GM21723 (cell line): ENCODE data around the gene ABCA9.

Experiments used
- ATAC-seq: cut with Tn5 transposase; IDR thresholded peaks from one replicate; pipeline ENCODE4 v1.9.1; 2021; ENCODE audit warnings: mild to moderate bottlenecking, moderate library complexity; ENCODE audit not compliant: unreplicated experiment

Gene ABCA9

DNA sequence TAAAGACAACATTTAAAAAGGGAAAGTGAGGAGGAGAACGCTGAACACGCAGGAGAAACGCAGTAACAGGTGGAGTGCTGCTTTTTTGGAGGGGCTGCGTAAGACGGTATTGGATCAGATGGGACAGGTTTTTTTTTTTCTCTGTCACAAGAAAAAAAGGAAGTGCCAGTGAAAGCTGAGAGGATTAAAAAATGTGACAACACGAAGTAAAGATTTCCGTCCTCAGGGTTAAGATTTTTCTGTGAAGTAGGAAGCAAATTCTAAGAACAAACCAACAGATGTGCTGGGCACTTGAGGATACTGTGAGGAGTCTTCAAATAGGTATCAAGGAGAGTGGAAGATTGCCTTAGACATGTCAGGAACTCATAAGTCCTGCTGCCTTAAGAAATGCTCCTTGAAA lies 5.8 kb upstream of the ABCA9 start:
- ATAC-seq = no peak

DNA sequence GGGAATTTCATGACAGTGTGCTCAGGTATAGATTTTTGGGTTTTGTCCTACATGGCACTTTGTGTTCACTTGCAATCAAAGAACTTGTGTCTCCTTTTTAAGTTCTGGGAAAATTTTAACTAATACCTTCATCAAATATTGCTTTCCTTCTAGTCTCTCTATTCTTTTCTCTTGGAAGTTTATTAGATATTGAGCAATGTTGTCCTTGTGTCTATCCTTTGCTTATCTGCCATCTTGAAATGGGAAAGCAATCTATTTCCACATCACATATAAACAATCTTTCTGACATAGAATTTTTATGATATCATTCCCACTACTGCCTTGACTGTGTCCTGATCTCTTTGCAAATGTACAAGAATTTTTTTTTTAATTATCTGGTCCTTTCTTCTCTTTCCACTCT lies 4.4 kb upstream of the ABCA9 start:
- ATAC-seq = no peak

DNA sequence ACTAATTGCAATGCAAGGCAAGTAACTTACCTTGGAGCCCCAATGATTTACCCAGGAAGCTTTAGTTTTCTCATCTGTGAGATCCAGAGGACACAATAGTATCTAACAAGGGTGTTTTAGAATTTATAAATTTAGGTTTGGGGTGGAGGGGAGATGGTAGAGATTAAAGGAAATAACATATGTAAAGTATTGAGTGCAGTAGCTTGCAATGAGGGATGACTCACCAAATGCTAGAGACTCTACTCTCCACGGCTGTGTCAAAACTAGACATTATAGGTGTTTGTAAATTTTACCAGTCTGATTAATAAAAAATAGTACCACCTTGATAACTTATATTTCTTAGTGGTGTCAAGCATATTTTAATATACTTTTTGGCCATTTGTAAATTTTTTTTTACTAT lies 3.7 kb upstream of the ABCA9 start:
- ATAC-seq = no peak

DNA sequence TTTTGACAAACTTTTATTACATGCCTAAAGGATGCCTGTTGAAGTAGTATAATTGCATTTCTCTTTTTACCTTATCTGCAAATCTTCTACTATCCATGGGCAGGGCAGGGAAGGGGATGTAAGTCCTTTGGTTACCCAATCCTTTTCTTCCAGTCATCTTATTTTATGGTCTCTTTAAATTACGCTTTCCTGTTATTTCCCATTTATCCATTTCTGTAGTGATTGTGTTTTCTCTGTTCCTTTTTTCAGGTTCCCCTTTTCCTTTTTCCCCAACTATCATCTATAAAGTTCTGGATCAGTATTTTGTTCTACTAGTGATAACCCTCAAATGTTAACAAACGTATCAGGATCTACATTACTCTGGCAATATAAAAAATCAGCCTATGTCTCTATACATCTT lies 3.3 kb upstream of the ABCA9 start:
- no peak for ATAC-seq

DNA sequence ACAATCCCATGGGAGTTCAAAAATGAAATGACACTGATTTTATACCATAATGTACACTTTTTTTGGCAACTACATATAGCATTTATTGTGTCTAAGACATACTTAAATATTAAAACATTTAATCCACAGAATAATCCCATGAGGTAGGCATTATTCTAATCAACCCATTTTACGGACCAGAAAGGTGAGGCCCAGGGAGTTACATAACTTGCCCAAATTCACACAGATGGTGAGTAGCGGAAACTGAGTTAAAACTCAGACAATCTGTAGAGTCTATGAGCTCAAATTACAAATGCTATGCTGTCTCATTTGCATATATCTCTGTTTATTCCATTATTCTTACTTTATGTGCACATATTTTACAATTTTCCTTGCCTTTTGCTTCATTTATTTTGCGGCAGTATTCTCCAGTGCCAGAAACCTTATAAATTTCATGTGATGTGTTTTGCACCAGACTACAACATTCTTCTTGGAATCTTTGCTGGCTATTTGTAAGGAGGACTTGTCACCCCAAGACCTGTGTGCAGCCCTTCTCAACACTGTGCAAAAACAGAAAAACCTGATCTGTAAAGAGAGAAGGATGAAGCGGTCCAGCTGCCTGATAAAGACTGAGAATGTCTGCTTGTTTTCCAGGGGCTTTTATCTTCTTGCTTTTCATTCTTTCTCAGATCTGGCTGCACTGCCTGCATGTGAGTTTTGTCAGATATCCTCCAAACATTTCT lies 2.3 kb upstream of the ABCA9 start:
- no peak for ATAC-seq

DNA sequence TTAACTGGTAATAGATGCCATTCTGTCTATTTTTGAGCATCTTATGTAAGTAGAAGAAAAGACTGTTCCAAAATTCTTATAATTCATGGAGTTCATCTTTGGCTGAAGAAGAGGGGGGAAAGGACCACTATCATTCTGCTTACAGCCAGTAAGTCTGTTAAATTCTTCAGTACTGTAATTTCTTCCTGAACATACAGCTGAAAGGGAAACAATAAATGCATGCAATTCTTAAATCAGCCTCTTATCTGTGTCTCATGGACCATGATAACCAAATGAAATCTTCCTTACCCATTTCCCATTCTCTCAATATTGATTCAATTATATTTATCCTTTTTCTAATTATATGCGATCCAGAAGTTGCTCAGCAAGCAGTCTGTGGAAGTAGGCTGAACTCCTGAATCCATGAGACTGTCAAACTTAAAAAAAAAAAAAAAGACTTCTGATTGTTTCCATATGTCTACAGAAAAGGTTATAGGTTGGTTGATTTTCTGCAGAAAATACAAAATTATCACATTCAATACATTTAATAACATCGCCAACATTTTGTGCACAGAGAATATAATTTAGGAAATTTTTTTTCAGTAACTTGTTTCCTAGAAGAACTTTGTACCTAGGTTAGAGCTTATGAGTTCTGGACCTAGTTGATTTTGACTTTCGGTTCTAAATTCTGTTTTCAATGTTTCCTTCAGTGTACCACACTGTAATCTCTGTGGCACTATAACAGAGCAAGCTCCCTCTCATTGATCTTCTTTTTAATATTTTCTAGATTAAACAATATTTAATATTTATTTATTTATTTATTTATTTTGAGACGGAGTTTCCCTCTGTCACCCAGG lies 1.2 kb upstream of the ABCA9 start:
- ATAC-seq = no peak

DNA sequence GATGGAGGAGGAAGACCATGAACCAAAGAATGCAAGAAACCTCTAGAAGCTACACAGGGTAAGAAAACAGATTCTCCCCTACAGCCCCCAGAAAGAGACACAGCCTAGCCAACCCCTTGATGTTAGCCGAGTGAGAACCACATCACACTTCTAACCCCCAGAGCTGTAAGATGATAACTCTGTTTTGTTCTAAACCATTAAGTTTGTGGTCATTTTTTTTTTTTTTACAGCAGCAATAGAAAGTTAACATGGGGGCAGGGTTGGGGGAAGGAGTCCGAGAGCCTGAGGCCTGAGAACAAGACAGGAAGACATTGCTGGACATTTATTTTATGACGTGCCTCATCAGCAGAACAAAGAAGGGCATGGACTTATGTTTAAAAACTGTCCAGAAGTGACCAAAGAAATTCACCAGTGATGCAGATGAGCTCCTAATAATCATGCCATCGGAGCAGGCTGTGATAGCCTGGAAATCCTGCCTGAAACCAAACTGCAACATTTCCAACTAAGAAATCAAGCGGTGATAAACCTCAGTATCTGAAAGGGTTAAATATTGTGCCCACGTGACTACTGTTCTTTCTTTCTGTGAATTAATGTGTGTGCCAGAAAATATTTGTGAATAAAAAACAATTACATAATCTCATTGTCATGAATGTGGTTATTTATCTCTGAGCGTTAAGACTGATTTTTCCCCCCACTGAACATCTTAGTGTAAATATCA lies 1.1 kb downstream of the ABCA9 start:
- ATAC-seq = no peak

DNA sequence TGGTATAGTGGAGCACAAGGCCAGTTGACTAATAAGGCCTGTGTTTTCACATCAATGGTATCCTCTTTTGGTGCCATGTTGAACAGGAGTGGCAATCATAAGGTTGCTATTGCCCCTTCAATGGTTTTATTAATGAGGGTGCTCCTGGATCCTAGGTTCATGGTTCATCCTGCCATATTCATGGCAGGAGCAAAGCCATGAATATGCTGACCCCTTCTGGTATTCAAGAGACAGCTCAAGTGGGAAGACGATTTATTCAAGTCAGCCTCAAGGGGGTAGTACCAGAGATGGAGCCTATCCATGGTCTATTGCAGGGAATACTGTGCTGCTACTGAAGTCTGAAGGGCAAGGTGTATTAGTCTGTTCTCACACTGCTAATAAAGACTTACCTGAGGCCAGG lies 2.6 kb downstream of the ABCA9 start:
- ATAC-seq = no peak

DNA sequence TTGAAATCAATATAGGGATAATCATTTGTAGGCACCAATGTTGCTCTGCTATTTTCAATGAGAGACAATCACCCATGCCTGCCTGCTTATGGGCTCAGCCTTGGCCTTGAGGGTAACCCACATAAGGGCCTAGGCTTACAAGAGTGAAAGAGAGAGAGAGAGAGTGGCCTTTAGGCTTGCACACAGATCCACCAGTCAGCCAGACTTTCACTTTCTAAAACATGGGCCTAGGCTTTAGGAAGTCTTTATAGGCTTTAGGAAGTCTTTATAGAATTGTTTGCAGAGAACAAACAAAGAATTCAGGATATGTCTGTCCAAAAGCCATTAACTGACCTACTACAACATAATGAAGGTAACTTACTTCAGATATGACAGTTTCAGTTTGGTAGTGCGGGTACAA lies 3.4 kb downstream of the ABCA9 start:
- no peak for ATAC-seq

DNA sequence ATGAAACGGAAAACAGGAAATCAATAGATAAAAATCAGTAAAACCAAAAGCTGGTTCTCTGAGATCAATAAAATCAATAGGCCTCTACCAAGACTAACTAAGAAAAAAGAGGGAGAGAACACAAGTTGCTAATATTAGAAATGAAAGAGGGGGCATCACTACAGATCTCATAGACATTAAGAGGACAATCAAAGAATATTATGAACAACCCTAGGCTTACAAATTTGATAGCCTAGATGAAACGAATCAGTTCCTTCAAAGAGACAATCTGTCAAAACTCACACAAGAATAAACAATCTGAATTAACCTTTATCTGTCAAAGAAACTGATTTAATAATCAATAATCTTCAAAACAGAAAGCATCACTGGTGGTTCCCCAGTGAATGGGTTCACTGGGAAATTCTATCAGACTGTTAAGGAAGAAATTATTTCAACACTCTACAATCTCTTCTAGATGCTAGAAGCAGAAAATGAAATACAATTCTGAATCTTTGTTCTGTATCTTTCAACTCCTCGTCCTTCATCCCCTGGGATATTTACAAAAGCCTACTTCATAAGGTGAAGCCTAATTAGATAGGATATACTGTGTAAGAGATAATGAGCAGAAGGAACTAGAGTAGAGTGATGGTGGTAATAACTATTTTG lies 4.4 kb downstream of the ABCA9 start:
- ATAC-seq = no peak

DNA sequence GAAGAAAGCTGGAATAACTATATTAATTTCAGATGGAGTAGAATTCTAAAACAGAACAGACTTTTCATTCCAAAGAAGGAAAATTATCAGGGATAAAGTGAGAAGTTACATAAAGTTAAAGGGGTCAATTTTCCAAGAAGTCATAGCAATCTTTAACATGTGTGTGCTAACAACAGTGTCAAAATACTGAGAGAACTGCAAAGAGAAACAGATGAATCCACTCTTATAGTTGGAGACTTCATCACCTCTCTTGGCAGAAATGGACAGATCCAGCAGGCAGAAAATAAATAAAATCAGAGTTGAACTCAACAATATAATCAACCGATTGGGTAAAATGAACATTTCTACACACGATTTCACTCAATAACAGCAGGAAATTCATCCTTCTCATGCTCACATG lies 5.4 kb downstream of the ABCA9 start:
- ATAC-seq = no peak

DNA sequence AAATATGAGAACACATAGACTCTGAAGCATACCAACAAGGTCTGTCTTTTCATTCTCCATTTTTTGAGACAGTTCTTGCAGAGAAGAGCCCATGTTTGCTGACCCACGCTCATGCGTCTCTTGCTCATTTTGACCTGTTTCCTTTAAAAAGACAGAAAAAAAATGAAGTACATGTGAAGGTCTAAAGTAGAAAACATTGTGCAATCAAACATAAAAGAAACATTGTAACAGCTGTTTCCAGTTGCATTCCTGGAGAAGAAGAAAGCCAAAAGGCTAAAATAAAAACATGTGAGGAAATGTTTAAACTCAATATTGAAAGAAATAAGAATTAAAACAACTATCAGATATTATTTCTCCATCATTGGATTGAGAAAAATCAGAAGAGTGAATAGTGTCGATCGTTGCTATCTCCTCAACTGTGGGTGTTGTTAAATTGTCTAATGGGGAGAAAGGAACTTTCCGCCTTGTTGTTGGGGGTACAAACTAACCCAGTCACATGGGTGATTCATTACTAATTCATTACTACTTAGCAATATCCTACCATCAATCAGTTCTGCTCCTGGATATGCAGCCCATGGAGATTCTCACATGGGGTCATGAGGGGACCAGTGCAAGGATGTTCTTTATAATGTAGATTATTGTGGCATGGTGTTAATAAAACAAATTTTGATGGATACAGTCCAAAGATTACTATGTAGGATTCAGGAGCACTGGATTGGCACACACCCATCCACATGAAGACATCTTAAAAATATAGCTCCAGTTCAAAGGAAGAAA lies 9.5 kb downstream of the ABCA9 start:
- no peak for ATAC-seq

DNA sequence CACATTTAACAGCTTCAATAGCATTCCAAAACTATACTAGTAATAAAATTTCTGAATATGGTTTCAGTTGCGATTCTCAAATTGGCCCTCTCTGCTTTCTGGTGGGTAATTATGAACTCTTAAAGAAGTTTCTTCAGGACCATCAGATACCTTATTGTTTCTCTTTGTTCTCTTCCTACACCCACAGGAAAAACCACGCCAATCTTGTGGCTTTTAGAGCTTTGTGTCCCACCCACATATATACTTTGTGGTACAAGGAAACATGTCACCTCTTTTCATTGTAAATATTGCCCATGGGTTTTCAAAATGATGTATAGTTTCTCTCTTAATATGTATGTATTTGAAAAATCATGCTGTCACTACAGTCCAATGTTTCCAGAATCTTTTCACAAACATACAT lies 12.1 kb downstream of the ABCA9 start:
- ATAC-seq = no peak

DNA sequence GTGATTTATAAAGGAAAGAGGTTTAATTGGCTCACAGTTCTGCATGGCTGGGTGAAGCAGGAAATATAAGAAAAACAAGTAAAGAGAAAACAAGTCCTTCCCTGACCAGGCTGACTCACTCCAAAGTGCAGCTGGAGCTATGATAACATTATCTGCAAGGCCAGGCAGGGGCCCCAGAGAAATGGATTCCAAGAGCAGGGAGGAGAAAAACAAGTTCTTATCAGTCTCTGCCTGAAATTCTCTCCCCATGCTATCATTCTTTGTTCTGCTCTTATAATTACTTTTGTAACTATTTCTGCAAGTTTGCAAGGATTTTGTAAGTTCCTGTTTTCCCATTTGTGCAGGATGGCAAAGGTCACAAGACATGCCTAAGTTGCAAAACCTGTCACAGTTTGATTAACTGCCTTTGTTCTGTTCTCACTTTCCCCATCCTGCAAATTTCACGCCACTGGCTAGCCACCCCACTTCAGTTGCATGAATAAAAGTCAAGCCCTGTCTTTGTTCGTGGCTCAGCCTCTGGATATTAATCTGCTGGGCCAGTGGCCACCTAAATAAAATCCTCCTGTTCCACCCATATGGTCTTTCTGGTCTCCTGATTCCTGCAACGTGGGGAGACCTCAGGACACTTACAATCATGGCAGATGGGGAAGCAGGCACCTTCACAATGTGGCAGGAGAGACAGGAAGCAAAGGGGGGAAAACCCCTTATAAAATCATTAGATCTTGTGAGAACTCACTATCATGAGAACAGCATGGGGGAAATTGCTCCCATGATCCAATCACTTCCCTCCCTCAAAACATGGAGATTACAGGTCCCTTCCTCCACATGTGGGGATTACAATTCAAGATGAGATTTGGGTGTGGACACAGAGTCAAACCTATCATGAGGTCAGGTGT lies 13.1 kb downstream of the ABCA9 start:
- ATAC-seq = no peak

DNA sequence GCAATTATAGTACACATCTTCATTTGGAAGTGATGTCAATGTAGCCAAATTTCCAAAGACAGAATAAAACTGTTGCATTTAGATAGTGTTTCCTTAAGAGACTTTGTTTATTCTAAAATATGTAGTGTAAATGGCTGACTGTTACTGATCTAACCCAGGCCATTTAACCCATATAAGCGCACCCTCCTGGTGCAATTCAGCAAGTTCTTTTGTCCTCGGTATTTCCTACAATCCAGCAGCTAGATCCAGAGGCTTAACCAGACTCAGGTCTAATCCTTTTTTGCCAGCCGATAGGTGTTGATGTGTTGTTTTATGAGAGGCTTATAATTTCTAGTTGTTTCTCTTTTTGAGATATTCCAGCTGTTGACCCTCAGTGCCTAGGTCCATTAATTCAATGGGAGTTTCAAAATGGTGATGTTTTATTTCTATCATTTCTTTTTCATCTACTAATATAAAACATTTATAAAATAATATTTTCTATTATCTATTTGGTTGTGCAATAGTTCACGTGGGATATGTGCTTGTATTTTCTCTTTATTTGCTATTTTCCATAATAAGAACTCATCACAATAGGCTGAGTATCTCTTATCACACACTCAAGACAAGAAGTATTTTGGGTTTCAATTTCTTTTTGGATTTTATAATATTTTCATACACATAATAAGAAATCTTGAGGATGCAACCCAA lies 14.5 kb downstream of the ABCA9 start:
- ATAC-seq = no peak

DNA sequence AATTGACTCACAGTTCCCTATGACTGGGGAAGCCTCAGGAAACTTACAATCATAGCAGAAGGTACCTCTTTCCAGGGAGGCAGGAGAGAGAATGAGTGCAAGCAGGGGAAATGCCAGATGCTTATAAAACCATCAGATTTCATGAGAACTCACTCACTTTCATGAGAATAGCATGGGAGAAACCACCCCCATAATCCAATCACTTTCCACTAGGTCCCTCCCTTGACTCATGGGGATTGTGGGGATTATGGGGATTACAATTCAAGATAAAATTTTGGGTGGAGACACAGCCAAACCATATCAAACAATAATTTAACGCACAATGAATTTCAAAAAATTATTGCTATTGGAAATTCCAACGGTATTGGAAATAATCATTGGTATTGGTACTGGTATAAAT lies 15.1 kb downstream of the ABCA9 start:
- ATAC-seq = no peak

DNA sequence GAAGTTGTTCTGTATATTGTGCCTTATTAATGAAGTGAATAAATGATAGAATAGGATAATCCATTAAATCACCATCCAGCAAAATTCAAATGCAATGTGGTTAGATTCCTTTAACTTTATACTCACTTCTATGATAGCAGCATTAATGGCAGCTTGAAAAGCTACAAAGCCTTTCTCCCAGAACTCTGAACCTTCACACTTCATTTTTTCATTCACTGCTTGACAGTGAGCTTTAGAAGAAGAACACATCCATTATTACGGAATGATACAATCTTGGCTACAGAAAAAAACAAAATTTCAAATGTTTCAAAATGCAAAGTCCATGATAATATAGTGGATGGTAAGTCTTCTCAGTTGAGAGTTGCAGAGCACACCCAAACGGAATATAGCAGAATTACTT lies 16.4 kb downstream of the ABCA9 start:
- no peak for ATAC-seq

DNA sequence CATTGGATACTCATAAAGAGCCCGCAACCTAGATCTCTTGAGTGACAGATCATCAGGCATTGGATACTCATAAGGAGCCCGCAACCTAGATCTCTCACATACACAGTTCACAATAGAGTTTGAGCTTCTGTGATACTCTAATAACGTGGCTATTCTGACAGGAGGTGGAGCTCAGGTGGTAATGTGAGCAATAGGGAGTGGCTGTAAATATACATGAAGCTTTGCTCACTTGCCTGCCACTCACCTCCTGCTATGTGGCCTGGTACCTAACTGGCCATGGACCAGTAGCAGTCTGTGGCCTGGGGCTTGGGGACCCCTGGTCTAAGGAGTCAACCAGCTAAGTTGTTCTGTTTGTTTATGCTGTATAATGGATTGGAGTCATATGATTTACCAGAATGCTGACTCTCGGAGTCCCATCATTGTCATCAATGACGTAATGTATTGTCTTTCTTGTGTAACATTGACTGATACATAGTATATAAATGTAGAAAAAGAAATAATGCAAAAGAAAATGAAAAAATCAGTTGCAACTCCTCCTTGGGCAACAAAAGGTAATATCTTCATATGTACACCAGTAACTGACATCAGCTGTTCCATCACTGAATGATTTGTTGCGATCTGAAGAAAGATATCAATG lies 17.5 kb downstream of the ABCA9 start:
- no peak for ATAC-seq

DNA sequence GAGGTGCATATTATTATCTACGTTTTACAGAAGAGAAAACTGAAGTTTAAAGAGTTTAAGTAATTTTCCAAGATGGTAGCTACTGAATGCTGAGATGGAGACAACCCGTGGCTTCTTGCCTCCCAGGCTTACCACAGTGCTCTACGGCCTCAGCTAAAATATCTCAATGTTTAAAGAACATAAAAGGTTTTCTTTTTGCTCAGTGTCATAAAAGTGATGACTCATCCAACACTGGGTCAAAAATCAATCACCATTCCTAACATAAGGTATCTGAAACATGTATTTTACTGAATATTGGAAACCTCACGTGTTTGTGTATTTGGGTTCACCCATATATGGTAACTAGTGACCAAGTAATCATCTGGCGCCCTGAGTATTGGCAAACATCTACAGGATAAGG lies 18.4 kb downstream of the ABCA9 start:
- ATAC-seq = no peak
